Suprapubic skin (tissue), 4 donors: ENCODE data around the gene HELLS. TPM values are rescaled to one million over a fixed set of nuclear protein-coding genes. Genes with fewer than 3 reads are reported as not detected.
"Not testable (repeated sequence)": the region's sequence is repeated elsewhere in the genome, so short reads cannot be mapped to it uniquely, and the experiment has no call there.

Source experiments
- DNase-seq, 2 donors: peaks; one replicate each; pipeline ENCODE4 v3.0.0-alpha.2; 2019; ENCODE audit warnings: low spot score in 2 of 2
- H3K27ac ChIP-seq: fragments of 200-600 bp; sonication (generic); one replicate; pipeline ENCODE4 v1.5.1; 2019
- H3K27me3 ChIP-seq: fragments of 200-600 bp; sonication (generic); one replicate; pipeline ENCODE4 v1.5.1; 2019
- H3K36me3 ChIP-seq: fragments of 200-600 bp; sonication (generic); one replicate; pipeline ENCODE4 v1.5.1; 2019
- H3K4me1 ChIP-seq: fragments of 200-600 bp; sonication (generic); one replicate; pipeline ENCODE4 v1.5.1; 2019
- H3K4me3 ChIP-seq: fragments of 200-600 bp; sonication (generic); one replicate; pipeline ENCODE4 v1.5.1; 2019; ENCODE audit warnings: mild to moderate bottlenecking
- H3K9me3 ChIP-seq: fragments of 200-600 bp; sonication (generic); one replicate; pipeline ENCODE4 v1.5.1; 2019
- EP300 ChIP-seq: sonication (generic); formaldehyde crosslinking; IDR thresholded peaks from one replicate; pipeline ENCODE4 v1.6.1; 2017; ENCODE audit warnings: antibody characterized with exemption
- POLR2A ChIP-seq, 2 donors: fragments of 450-650 bp; IDR thresholded peaks; one replicate each; pipeline ENCODE4 v1.6.1; 2017; ENCODE audit warnings: antibody characterized with exemption in 2 of 2, mild to moderate bottlenecking in 2 of 2, moderate library complexity in 2 of 2
- POLR2AphosphoS5 ChIP-seq, 3 donors: sonication (generic); formaldehyde crosslinking; IDR thresholded peaks; one replicate each; pipeline ENCODE4 v1.6.1; 2017; ENCODE audit warnings: antibody characterized with exemption in 3 of 3
- WGBS: methylation state at CpG from one replicate; pipeline ENCODE4 v1.1.5; 2018; 5-methylcytosine and 5-hydroxymethylcytosine counted together
- total RNA-seq, 4 donors: library from RNA; depleted of rRNA; stranded (reverse); fragments of >200 nt; gene quantifications; one replicate each; pipeline ENCODE4 v1.1.0, GENCODE V29; 2016
- TF ChIP-seq, protein P1 (sequence below), 2 donors: fragments of 200-600 bp in 1 of 2; fragments of 450-650 bp in 1 of 2; sonication (generic) in 1 of 2; IDR thresholded peaks; one replicate each; pipeline ENCODE4 v1.5.1; 2016 to 2019; ENCODE audit warnings: antibody characterized with exemption in 2 of 2, mild to moderate bottlenecking in 1 of 2, moderate library complexity in 1 of 2

The HELLS gene
- total RNA-seq, 4 donors from 2014 or later: 5.2 to 12.9 (median 8.9) TPM

DNA sequence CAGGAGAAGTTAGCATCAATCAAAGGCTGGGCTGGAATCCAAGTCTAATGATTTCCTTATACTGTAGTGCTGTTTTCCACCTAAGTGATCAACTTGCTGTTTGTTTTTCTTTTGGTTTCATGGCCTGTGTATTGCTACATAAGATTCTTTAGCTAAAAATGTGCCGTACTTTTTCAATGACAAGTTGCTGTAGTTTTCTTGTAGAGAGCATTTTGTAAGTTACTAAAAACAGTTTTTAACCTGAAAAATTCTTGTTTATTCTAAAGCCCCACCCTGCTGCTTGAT is 1.3 kb downstream of the HELLS start:
- Histone ChIP-seq H3K9me3 (no peaks in the 10 kb centered on the region), H3K27me3 (no peaks in the 10 kb centered on the region), H3K27ac (no peak overlapping the region), H3K4me3 (no peak overlapping the region), H3K4me1 (peaks cover 21% of the 10 kb centered on the region), H3K36me3 (no peaks in the 10 kb centered on the region)
- TF ChIP-seq EP300 (no peak), POLR2AphosphoS5 (IDR thresholded peaks at IDR 0.05) (no peak), POLR2A (IDR thresholded peaks at IDR 0.05) (no peak)
- TF ChIP-seq, protein P1, sequence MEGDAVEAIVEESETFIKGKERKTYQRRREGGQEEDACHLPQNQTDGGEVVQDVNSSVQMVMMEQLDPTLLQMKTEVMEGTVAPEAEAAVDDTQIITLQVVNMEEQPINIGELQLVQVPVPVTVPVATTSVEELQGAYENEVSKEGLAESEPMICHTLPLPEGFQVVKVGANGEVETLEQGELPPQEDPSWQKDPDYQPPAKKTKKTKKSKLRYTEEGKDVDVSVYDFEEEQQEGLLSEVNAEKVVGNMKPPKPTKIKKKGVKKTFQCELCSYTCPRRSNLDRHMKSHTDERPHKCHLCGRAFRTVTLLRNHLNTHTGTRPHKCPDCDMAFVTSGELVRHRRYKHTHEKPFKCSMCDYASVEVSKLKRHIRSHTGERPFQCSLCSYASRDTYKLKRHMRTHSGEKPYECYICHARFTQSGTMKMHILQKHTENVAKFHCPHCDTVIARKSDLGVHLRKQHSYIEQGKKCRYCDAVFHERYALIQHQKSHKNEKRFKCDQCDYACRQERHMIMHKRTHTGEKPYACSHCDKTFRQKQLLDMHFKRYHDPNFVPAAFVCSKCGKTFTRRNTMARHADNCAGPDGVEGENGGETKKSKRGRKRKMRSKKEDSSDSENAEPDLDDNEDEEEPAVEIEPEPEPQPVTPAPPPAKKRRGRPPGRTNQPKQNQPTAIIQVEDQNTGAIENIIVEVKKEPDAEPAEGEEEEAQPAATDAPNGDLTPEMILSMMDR (IDR thresholded peaks at IDR 0.05): no peak
- DNase-seq: no peak
- 56% methylated on average over 1 of the region's 1 CpG for WGBS

GRCh38 chr10:94549221-94549620 is 3.6 kb downstream of the HELLS start:
- no peak overlapping the region for H3K27ac ChIP-seq
- no peaks in the 10 kb centered on the region for H3K27me3 ChIP-seq
- H3K36me3 ChIP-seq: no peaks in the 10 kb centered on the region
- no peaks in the 10 kb centered on the region for H3K9me3 ChIP-seq
- DNase-seq: no peak
- H3K4me1 ChIP-seq: peaks cover 19% of the 10 kb centered on the region
- H3K4me3 ChIP-seq: no peak overlapping the region
- TF ChIP-seq, protein P1 (IDR thresholded peaks at IDR 0.05): no peak
- TF ChIP-seq POLR2AphosphoS5 (IDR thresholded peaks at IDR 0.05) (no peak), EP300 (no peak), POLR2A (IDR thresholded peaks at IDR 0.05) (no peak)

GRCh38 chr10:94567714-94568307 is 22.2 kb downstream of the HELLS start:
- DNase-seq, H3K36me3 ChIP-seq, H3K4me3 ChIP-seq, H3K4me1 ChIP-seq, H3K27me3 ChIP-seq, H3K9me3 ChIP-seq, H3K27ac ChIP-seq: not testable (repeated sequence)
- WGBS: 93% methylated on average over 13 of the region's 13 CpGs

DNA sequence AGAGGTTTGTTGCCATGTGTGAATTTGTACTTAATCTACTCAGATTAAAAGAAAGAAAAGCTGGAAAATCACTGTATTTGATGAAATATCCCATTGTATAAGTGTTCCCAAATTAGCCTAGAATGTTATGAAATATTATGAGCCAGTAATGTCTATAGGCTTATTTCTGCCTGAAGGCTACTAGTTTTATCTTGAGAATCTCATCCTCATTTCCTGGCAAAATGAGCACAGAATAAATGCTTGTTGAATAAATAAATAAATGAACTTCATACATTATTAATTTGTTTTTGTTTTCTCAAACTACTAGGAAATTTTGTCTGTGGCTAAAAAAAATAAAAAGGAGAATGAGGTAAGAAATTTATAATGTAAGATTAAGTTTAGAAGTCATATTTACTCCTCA is 25.5 kb downstream of the HELLS start:
- TF ChIP-seq, protein P1 (IDR thresholded peaks at IDR 0.05): no peak
- TF ChIP-seq POLR2A (IDR thresholded peaks at IDR 0.05): no peak
- no peak for TF ChIP-seq EP300
- no peak for TF ChIP-seq POLR2AphosphoS5 (IDR thresholded peaks at IDR 0.05)
- DNase-seq: no peak
- Histone ChIP-seq H3K4me3 (no peak overlapping the region), H3K27me3 (no peaks in the 10 kb centered on the region), H3K4me1 (no peaks in the 10 kb centered on the region), H3K27ac (no peak overlapping the region), H3K9me3 (no peaks in the 10 kb centered on the region), H3K36me3 (no peaks in the 10 kb centered on the region)

GRCh38 chr10:94571528-94571927 is 25.9 kb downstream of the HELLS start:
- no peaks in the 10 kb centered on the region for H3K36me3 ChIP-seq
- WGBS: 60% methylated on average over 3 of the region's 3 CpGs
- DNase-seq: no peak
- H3K27me3 ChIP-seq: no peaks in the 10 kb centered on the region
- no peak overlapping the region for H3K4me3 ChIP-seq
- TF ChIP-seq, protein P1 (IDR thresholded peaks at IDR 0.05): no peak
- TF ChIP-seq POLR2A (IDR thresholded peaks at IDR 0.05): no peak
- TF ChIP-seq EP300: no peak
- TF ChIP-seq POLR2AphosphoS5 (IDR thresholded peaks at IDR 0.05): no peak
- H3K4me1 ChIP-seq: no peaks in the 10 kb centered on the region
- no peak overlapping the region for H3K27ac ChIP-seq
- no peaks in the 10 kb centered on the region for H3K9me3 ChIP-seq

DNA sequence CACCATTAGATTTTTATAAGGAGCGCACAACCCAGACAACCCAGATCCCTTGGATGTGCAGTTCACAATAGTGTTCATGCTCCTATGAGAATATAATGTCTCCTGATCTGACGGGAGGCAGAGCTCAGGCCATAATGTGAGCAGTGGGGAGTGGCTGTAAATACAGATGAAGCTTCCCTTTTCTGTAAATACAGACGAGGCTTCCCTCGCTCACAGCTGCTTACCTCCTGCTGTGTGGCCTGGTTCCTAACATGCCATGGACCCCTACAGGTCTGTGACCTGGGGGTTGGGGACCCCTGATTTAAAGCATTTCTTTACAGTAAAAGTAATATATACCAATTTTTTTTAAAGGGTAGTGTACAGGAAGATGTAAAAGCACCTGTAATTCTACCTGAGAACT is 33.2 kb downstream of the HELLS start:
- Histone ChIP-seq H3K9me3 (no peaks in the 10 kb centered on the region), H3K36me3 (no peaks in the 10 kb centered on the region), H3K27ac (no peak overlapping the region), H3K27me3 (no peaks in the 10 kb centered on the region), H3K4me1 (no peaks in the 10 kb centered on the region), H3K4me3 (no peak overlapping the region)
- no peak for TF ChIP-seq POLR2A (IDR thresholded peaks at IDR 0.05)
- no peak for TF ChIP-seq EP300
- no peak for TF ChIP-seq POLR2AphosphoS5 (IDR thresholded peaks at IDR 0.05)
- TF ChIP-seq, protein P1 (IDR thresholded peaks at IDR 0.05): no peak
- 90% methylated on average over 4 of the region's 4 CpGs for WGBS
- DNase-seq: no peak
